IPS-11a (cell line): Measurements from ENCODE around the gene ABO.
"Not testable (repeated sequence)": the region's sequence is repeated elsewhere in the genome, so short reads cannot be mapped to it uniquely, and the experiment has no call there.

Source experiments
- H3K4me3 ChIP-seq: one replicate; pipeline ENCODE4 v1.5.1; 2013; ENCODE audit warnings: low read depth, low read length, control low read depth

Gene ABO

GRCh38 chr9:133275105-133276000 lies at the start of gene ABO:
Gene ABO, minus strand, starts transcription at chr9:133275201.
- H3K4me3 ChIP-seq = peak within 1 kb of the TSS; percentile 35

GRCh38 chr9:133323991-133324703 lies 49.1 kb upstream of the ABO start:
- no peak overlapping the region for H3K4me3 ChIP-seq

GRCh38 chr9:133323211-133323610 lies 48.2 kb upstream of the ABO start:
- H3K4me3 ChIP-seq = no peak overlapping the region

GRCh38 chr9:133322701-133323100 lies 47.7 kb upstream of the ABO start:
- H3K4me3 ChIP-seq = no peak overlapping the region

- no peak overlapping the region for H3K4me3 ChIP-seq
These were observed 46.5 kb upstream of the ABO start for GRCh38 chr9:133321411-133321935.

GRCh38 chr9:133320421-133320881 lies 45.5 kb upstream of the ABO start:
- H3K4me3 ChIP-seq = no peak overlapping the region

GRCh38 chr9:133317551-133317950 lies 42.5 kb upstream of the ABO start:
- not testable (repeated sequence) for H3K4me3 ChIP-seq

- no peak overlapping the region for H3K4me3 ChIP-seq
These were observed 41.0 kb upstream of the ABO start for GRCh38 chr9:133315997-133316396.

DNA sequence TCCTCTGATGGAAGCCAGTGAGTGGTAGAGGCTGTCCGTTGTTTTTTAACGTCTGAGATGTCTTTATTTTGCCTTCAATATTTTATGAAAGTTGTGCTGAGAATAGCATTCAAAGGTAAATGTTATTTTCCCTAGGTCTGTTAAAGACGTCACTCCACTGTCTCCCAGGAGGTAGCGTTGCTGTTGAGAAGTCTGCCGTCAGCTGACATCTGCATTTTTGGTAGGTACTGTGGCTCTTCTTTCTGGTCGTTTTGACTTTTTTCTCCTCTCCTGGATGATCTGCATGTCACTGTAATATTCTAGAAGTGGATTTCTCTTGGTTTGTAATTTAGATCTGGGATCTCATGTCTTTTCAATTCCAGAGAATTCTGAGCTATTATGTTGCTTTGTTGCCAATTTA lies 34.6 kb upstream of the ABO start:
- no peak overlapping the region for H3K4me3 ChIP-seq

DNA sequence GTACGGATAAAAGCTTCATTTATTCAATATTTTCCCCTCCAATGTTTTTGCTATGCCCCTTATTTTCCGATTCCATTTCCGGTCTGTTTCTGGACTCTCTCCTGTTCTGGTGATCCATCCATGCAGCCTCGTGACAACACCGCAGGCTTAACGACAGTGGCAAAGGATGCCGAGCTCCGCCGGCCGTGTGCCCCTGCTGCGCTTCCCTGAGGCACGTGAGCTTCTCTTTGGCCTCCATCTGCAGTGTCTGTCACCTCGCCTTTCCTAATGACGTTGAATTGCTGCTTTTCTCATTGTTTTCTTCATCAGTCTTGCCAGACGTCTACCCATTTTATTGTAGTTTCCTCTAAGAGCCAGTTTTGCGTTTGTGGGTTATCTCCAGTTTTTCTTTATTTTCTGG lies 32.3 kb upstream of the ABO start:
- no peak overlapping the region for H3K4me3 ChIP-seq

DNA sequence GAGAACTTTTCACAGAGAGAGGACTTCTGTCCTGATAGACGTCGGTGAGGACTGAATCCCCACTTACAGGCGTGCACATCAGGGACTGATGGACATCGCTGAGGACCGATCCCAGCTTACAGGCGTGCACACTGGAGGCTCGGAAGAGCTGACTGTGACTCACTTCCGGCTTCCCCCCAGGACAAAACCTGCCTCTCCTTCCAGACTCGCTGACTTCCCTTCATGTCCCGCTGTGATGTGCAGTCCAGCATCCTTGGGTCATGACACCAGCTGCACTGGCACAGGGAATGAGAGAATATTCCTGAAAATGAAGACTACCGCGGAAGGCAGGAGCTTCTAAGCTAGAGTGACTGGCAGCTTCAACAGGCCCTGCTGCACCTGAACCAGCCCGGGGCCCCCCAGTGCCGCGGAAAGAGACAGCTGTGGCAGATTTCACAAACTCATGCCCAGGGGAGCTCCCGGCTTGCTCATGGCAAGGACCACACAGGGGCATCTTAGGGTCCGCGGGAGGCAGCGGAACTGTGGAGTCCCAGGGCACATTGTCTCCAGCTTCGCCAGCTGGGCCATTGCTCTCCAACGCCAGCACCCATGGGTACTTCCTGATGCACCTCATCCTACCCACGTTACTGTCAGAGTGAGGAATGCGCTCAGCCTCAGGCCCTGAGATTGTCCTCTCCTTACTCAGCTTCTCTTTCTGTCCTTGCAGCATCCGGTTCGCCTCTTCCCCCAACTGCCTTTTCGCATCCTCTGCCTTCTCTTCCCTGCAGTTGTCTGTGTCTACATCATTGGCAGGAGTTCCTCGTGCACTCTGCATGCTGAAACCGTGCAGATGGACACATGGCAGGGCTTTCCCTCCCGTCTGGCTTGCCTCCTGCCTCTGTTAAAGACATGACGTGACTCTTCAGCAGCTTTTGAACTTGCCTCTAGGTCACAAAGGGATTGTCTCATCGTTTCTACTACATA lies 31.5 kb upstream of the ABO start:
- H3K4me3 ChIP-seq = no peak overlapping the region

GRCh38 chr9:133305731-133306130 lies 30.7 kb upstream of the ABO start:
- no peak overlapping the region for H3K4me3 ChIP-seq

DNA sequence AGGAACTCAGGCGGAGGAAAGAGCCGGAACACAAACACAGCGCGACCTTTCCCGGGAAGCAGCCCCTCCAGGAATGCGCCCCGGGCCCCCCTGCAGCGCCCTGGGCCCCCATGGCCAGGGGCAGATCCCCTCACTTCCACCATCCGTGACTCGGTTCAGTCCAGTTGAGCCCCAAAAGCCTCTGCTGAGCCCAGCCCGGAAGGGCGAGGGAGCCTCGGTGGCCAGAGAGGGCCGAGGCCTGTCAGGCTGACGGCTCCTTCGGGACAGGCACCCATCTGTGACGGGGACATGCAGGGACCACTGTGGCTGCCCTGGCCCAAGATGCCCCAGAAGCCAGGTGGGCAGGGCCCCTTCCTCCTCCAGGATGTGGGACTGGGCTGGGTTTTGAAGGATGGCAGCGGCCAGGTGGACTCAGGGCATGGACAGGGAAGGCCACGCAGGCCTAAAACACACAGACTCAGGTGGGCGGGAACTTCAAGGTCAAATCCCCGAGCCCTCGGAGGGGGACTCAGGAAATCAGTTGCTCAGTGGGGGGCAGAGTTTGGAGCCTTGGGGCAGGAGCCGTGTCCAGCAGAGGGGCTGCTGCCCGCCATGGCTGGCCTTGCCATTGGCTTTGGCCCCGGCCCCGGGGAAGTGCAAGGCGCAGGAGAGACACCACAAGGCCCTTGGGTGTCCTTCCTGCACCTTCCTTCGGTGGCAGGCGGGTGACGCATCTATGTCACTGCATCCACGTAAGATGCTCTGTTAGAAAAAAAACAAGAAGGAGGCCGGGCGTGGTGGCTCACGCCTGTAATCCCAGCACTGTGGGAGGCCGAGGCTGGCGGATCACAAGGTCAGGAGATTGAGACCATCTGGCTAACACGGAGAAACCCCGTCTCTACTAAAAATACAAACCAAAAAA lies 29.7 kb upstream of the ABO start:
- H3K4me3 ChIP-seq = no peak overlapping the region

DNA sequence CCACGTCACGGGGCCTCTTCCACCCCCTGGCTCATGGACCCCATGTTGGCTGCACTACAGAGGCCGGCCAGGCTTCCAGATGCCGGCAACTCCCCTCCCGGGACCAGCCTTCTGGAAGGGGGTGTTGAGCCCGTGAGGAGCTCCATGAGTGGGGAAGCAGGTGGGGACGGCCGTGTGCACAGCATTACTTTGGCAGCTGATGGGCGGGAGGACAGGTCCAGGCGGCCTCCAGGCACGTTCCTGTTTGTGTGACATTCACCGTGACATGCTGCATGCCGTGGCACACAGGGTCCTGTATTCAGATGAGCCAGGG lies 29.1 kb upstream of the ABO start:
- no peak overlapping the region for H3K4me3 ChIP-seq

DNA sequence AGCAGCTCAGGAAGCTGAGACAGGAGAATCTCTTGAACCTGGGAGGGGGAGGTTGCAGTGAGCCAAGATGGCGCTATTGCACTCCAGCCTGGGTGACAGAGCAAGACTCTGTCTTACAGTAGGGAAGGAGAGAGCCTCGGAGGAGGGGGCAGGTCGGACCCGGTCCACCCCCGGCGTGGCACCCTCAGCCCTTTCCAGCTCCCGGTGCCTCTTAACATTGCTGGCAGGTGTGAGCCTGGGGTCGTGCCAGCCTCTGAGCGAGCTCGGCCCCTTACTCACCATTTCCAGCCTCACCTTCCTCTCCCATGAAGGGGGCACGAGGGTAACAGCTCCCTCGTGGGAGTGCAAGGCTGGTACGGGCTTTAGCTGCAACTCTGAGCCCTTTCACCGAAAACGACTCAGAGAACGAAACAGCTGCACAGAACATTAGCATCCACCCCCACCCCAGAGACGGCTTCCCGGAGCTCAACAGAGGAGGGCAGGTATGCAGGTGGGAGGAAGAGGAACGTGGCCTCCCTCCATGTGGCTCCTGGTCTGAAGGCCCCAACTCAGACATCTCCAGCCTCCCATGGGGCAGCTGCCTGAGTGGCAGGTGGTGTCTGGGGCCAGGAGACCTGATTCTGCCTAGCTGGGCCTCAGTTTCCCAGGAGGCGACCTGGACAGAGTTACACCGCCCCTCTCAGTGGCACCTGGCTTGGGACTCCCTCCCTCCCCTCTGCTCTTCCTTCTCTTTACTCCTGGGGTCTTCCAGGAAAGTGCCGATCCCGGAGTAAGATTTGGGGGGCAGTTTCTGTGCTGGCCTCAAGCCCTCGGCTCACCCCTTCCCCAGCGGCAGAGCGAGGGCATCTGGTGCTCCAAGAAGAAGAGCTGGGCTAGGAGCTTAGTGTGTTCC lies 28.5 kb upstream of the ABO start:
- no peak overlapping the region for H3K4me3 ChIP-seq

DNA sequence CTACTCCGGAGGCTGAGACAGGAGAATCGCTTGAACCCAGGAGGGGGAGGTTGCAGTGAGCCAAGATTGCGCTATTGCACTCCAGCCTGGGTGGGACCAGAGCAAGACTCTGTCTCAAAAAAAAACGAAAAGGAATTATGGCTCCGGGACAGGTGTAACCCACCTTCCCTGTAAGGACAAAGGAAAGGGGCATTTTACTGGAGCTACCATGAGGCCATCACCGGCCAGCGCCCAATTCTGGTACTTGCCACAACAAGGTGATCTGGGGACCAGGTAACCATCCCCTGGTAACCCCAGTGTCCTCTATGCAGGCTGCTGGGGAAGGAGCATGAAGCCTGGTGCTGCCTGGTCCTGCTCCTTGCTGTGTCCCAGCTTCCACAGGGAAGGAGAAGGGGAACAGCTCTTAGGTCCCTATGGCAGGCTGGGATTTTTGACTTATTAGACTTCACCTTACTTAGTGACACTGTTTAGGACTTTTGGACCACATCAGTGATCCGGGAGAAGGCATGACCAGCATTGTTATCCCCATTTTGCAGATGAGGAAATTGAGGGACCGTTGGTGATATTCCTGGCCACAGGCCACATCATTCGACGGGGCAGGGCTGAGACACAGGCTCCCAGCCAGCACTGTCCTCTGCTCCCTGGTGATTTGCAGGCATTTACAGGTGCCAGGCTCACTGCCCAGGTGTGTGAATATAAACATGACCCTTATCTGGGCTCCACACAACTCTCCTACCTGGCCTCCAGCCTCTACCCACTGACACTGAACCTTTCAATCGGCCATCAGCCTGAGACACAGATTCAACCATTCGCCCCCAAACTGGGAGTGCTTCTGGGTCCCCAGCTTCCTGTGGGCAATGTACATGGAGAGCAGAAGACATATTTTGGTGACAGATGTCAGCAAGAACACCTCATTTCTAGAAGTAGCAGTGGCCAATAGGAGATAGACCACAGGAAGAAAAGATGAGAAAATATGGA lies 26.5 kb upstream of the ABO start:
- H3K4me3 ChIP-seq = no peak overlapping the region

- not testable (repeated sequence) for H3K4me3 ChIP-seq
These were observed 25.0 kb upstream of the ABO start for GRCh38 chr9:133299996-133300395.

GRCh38 chr9:133294257-133294656 lies 19.3 kb upstream of the ABO start:
- no peak overlapping the region for H3K4me3 ChIP-seq
